Duodenal mucosa (tissue), 2 donors: ENCODE data around the gene PLEKHG1.
A peak's percentile ranks its signal among the peaks of the same experiment; 100 is the strongest.

Experiments used
- H3K27ac ChIP-seq: one replicate; pipeline ENCODE4 v1.7.0; 2013; ENCODE audit warnings: low read depth, low read length
- H3K27me3 ChIP-seq, 2 donors: one replicate each; pipeline ENCODE4 v1.7.0; 2013; ENCODE audit warnings: low read length in 2 of 2, control low read depth in 1 of 2; ENCODE audit not compliant: insufficient read depth in 2 of 2, control insufficient read depth in 1 of 2
- H3K36me3 ChIP-seq, 2 donors: one replicate each; pipeline ENCODE4 v1.7.0; 2013; ENCODE audit warnings: low read length in 2 of 2, control low read depth in 1 of 2; ENCODE audit not compliant: insufficient read depth in 2 of 2, control insufficient read depth in 1 of 2
- H3K4me1 ChIP-seq, 2 donors: one replicate each; pipeline ENCODE4 v1.7.0; 2013; ENCODE audit warnings: low read length in 2 of 2, control low read depth in 1 of 2; ENCODE audit not compliant: insufficient read depth in 2 of 2, control insufficient read depth in 1 of 2
- H3K4me3 ChIP-seq, 2 donors: one replicate each; pipeline ENCODE4 v1.7.0; 2013; ENCODE audit warnings: low read length in 2 of 2, low read depth in 1 of 2
- H3K9ac ChIP-seq, 2 donors: one replicate each; pipeline ENCODE4 v1.7.0; 2013; ENCODE audit warnings: low read length in 2 of 2, low read depth in 1 of 2
- H3K9me3 ChIP-seq, 2 donors: one replicate each; pipeline ENCODE4 v1.7.0; 2013; ENCODE audit warnings: low read length in 2 of 2, control low read depth in 1 of 2; ENCODE audit not compliant: control insufficient read depth in 1 of 2

Gene PLEKHG1

DNA sequence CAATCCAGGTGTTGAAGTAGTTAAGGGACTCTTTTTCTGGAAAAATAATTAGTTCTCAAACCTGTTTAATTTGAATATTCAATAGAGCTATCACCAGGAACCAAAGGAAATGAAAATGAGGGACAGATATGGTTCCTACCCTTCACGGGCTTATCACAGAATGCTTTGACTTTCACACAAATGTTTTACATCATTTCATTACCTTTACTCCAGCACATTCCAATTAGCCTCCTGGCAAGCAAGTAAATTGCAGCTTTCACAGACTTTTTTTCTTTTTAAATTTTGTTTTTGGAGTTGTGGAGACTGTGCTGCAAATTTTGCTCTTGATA lies 35.2 kb downstream of the PLEKHG1 start:
- no peaks in the 10 kb centered on the region for H3K36me3 ChIP-seq
- peaks cover 0 to 3% of the 10 kb centered on the region in 2 donors for H3K27me3 ChIP-seq
- H3K4me3 ChIP-seq, result no peak overlapping the region
- no peak overlapping the region for H3K9ac ChIP-seq
- no peak overlapping the region for H3K27ac ChIP-seq
- no peaks in the 10 kb centered on the region for H3K9me3 ChIP-seq
- peaks cover 38 to 60% of the 10 kb centered on the region in 2 donors for H3K4me1 ChIP-seq

GRCh38 chr6:150635906-150636514 lies 36.3 kb downstream of the PLEKHG1 start:
- Histone ChIP-seq H3K4me1 (peaks cover 35 to 61% of the 10 kb centered on the region in 2 donors), H3K4me3 (no peak overlapping the region)

DNA sequence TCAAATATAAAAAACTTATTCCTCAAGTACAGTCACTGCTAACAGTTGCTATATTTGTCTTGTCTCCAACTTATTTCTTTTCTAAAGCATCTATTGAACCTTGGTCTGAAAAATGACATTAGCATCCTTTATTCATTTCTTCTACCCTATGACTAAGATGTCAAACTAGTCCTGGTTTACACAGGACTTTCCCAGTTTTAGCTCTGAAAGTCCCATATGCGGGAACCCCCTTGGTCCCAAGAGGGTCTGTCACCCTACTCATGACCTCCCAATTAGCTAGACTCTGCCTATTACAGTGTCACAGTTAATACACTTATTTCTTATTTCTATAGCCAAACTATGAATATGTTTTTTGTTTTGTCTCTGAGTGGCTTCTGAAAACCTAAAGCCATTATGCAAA lies 37.1 kb downstream of the PLEKHG1 start:
- Histone ChIP-seq H3K9ac (no peak overlapping the region), H3K27ac (no peak overlapping the region), H3K36me3 (no peaks in the 10 kb centered on the region), H3K9me3 (no peaks in the 10 kb centered on the region), H3K4me1 (peaks cover 30 to 54% of the 10 kb centered on the region in 2 donors), H3K27me3 (no peaks in the 10 kb centered on the region), H3K4me3 (no peak overlapping the region)

More at GRCh38 chr6:150635906-150636514, 36.3 kb downstream of the PLEKHG1 start:
- Histone ChIP-seq H3K36me3 (no peaks in the 10 kb centered on the region), H3K27ac (no peak overlapping the region), H3K9ac (no peak overlapping the region), H3K27me3 (no peaks in the 10 kb centered on the region), H3K9me3 (no peaks in the 10 kb centered on the region)

- H3K27ac ChIP-seq, result no peak overlapping the region
- no peak overlapping the region for H3K9ac ChIP-seq
- H3K9me3 ChIP-seq, result no peaks in the 10 kb centered on the region
- H3K27me3 ChIP-seq, result no peaks in the 10 kb centered on the region
- H3K4me1 ChIP-seq, result peaks cover 25 to 54% of the 10 kb centered on the region in 2 donors
- H3K36me3 ChIP-seq, result no peaks in the 10 kb centered on the region
- no peak overlapping the region for H3K4me3 ChIP-seq
Measured at GRCh38 chr6:150637266-150637665, 37.6 kb downstream of the PLEKHG1 start.

GRCh38 chr6:150638267-150638666 lies 38.6 kb downstream of the PLEKHG1 start:
- H3K27ac ChIP-seq, result no peak overlapping the region
- H3K9ac ChIP-seq, result no peak overlapping the region
- H3K36me3 ChIP-seq, result no peaks in the 10 kb centered on the region
- H3K4me3 ChIP-seq, result no peak overlapping the region
- H3K9me3 ChIP-seq, result no peaks in the 10 kb centered on the region
- H3K4me1 ChIP-seq, result peaks cover 15 to 49% of the 10 kb centered on the region in 2 donors
- no peaks in the 10 kb centered on the region for H3K27me3 ChIP-seq

DNA sequence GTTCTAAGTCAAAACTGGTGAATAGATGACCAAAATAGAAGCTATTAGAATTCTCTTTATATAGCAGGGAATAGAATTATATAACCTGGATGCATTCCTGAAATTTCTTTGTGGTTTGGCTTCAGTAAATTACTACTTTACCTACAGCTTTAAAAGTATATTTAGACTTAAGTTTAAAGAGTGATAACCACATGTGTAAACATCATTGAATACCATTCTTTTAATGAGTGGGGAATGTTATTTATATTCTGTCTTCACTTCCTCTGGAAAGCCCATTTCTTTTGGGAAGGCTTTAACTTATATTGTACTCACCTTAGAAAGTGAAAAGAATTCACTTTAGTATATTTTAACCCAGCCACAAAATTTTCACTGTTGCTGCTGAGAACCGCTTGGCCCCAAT lies 39.1 kb downstream of the PLEKHG1 start:
- Histone ChIP-seq H3K4me3 (no peak overlapping the region), H3K27me3 (no peaks in the 10 kb centered on the region), H3K9ac (no peak overlapping the region), H3K27ac (no peak overlapping the region), H3K9me3 (no peaks in the 10 kb centered on the region), H3K36me3 (no peaks in the 10 kb centered on the region), H3K4me1 (peaks cover 10 to 48% of the 10 kb centered on the region in 2 donors)

DNA sequence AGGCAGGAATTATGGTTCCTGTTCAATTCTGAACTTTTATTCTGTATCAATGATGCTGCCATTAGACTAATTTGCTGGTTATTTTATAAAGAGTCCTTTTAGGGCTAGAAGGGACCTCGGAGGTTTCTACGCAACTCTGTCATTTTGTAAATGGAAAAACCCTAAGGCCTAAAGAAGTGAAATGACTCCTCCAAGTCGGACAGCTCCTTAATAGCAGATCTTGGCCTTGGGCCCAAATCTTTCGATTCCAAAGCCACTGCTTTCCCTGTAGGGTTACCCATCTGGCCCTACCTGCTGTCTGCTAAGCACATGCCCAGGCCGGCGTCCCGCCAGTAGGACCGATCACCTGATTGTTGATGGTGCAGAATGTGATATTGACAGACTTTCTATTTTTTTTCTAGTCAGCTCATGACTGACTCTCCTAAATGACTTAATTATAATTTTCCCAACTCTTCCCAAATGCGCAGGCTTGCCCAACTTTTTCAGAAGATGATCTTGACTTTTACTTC lies 40.2 kb downstream of the PLEKHG1 start:
- no peaks in the 10 kb centered on the region for H3K27me3 ChIP-seq
- H3K9ac ChIP-seq, result no peak overlapping the region
- no peak overlapping the region for H3K4me3 ChIP-seq
- peaks cover 10 to 44% of the 10 kb centered on the region in 2 donors for H3K4me1 ChIP-seq
- H3K36me3 ChIP-seq, result no peaks in the 10 kb centered on the region
- no peaks in the 10 kb centered on the region for H3K9me3 ChIP-seq
- no peak overlapping the region for H3K27ac ChIP-seq

DNA sequence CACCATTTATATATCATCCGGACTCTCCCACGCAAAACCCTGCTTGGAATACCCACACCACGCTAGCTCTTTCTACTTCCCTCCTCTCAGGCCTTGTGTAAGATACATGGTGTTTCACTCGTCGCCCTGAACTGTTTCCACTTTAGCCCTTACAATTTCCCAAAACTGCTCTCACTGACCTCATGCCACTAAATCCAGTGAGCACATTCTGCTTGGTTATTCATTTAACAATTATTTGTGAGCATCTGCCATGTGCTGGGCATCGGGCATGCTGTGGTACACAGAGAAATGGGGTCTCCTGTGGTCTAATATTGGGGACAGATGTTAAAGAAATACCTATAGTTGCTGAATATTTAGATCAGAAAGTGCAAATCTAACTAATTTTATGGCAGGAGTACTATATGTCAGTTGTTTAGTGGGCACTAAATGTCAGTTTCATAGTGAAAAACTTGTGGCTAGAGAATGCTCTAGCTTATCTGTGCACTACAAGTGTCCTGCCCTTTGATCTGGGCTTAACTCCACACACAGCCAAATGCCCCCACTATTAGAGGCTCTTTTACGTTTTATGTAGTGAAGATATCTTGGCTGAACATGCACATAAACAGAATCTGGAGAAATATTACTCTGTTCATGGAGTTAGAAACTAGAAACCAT lies 41.0 kb downstream of the PLEKHG1 start:
- H3K27ac ChIP-seq, result no peak overlapping the region

DNA sequence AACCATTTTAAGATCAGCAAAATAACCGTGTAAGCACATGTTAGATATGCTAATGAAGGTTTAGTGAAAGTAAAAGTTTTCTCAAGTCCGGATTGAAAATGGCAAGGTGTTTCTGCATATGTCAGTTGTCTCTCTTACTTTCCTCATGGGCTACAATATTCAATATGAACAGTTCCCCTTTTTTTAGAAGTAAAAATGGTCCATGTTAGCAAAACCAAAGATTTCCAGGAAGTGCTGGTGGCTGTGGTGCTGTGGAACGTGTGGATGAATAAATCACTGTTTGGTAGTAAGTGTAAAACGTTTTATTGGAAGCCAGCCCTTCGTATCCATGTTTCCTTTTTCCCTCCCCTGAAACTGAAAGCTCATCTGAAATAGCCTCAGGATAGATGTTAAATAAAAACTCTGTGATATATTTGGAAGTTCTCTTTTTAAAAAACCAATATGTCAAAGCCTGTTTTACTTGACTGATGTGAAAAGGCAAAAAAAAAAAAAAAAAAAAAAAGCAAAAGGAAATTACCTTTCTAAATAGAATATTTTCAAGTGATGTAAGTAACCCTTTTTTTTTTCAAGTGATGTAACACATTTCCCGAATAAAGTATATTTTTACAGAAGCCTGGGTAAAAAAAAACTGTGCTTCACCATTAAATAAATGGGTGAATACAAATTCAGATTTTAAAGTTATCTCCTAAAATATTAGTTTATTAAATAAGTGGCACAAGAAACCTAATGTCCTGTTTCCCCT lies 41.9 kb downstream of the PLEKHG1 start:
- H3K9ac ChIP-seq, result peak overlapping the region; percentile 21 to 48
- H3K4me1 ChIP-seq, result peaks cover 10 to 28% of the 10 kb centered on the region in 2 donors
- H3K36me3 ChIP-seq, result no peaks in the 10 kb centered on the region
- peak overlapping the region; percentile 65 for H3K4me3 ChIP-seq
- no peaks in the 10 kb centered on the region for H3K27me3 ChIP-seq
- no peaks in the 10 kb centered on the region for H3K9me3 ChIP-seq
- H3K27ac ChIP-seq, result peak overlapping the region; percentile 43

More for the DNA sequence above, 41.0 kb downstream of the PLEKHG1 start:
- Histone ChIP-seq H3K9ac (peak overlapping the region; percentile 21 to 48), H3K27me3 (no peaks in the 10 kb centered on the region), H3K9me3 (no peaks in the 10 kb centered on the region), H3K4me1 (peaks cover 10 to 36% of the 10 kb centered on the region in 2 donors), H3K36me3 (no peaks in the 10 kb centered on the region), H3K4me3 (peak overlapping the region in 1 of 2 donors; percentile 65)

DNA sequence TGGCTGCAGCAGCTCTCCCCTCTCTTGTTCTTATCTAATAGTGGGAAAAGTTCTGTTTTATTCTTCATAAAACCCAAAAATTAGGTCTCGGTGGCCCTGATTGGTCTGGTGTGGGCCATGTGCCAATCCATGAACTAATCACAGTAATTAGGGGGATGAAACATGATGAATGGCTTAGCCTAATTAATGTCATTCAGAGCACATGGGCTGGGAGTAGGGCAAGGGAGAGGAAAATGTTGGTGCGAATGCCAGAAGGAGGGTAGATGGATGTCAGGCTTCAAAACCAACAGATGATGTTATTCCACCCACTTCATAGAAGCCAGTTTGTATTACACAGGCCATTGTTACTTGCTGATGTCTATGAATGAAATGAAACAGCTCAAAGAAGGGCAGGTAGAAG lies 46.5 kb downstream of the PLEKHG1 start:
- Histone ChIP-seq H3K9me3 (no peaks in the 10 kb centered on the region), H3K9ac (no peak overlapping the region), H3K27me3 (no peaks in the 10 kb centered on the region), H3K4me1 (peaks cover under 1 to 13% of the 10 kb centered on the region in 2 donors), H3K36me3 (no peaks in the 10 kb centered on the region), H3K4me3 (no peak overlapping the region), H3K27ac (no peak overlapping the region)
